Fibroblast of skin of abdomen (primary cell): Measurements from ENCODE around the gene CEP70.
"Not testable (repeated sequence)": the region's sequence is repeated elsewhere in the genome, so short reads cannot be mapped to it uniquely, and the experiment has no call there.

Experiments used
- DNase-seq: peaks from one replicate; pipeline ENCODE4 v3.0.0-alpha.2; 2013

Gene CEP70

DNA sequence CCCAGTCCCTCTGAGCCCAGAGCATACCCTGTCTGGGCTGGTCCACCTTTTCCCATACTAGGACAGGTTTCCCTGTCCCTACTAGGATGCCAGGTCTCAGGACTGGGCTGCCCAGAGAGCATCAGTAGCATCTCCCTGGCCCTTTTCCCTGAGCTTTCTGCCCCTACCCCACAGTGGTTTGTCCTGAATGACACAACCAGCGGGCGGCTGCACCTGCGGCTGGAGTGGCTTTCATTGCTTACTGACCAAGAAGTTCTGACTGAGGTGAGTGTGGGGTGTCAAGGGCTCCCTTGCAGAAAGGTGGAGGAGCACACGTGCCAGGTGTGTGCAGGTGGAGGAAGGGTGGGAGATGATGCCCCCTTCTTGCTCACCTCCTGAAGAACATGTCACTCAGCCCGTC lies 126.1 kb downstream of the CEP70 start:
- DNase-seq = no peak

DNA sequence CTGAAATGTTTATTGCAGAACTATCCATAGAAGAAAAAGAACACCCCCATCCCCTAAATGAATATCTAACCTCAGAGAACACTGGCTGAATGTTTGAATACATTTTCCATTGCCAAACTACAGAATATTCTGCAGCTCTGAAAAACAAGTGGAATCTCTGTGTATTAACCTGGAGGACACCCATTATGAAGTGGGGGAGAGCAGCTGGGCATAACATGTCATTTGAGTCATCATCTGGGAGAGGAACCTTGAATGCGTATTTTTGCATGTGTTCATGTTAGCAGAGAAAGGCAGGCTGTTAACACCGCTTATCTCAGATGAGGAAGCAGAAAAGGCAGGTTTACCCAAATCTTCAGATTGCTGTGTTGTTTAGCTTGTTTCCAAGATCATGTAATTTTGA lies 128.1 kb downstream of the CEP70 start:
- peak; percentile 14 for DNase-seq

DNA sequence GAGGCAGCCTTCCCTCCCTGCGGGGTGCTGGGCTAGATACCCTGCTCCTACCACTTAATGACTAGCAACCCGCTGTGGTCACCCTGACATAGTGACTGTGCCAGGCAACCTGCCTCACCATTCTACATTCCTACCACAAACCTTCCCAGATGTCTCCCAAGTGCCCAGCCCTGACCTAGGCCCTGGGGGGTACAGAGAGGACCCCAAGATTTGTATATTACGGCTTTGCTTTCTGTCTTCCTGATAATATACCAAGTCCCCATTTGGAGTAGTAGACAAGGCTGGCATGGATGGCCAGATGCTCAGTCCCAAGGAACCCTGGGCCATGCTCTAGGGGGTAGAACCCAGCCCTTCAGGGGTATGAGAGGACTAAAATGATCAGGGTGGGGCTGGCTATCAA lies 128.6 kb downstream of the CEP70 start:
- no peak for DNase-seq

DNA sequence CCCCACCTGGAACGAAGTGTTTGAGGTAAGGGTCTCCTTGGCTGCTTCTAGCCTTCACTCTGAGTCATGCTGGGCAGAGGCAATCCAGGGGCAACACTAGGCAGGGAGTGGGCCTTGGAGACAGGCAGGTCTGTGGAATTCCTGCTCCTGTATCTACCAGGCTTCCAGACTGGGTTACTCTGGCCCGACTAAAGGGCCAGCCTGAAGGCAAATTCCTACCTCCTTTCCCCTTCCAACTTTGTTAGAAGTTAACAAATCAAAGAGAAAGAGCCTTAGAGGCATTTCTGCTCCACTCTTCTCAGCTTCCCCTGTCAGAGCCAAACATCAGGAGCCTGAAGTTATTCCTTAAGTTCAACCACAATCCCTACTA lies 129.6 kb downstream of the CEP70 start:
- no peak for DNase-seq

DNA sequence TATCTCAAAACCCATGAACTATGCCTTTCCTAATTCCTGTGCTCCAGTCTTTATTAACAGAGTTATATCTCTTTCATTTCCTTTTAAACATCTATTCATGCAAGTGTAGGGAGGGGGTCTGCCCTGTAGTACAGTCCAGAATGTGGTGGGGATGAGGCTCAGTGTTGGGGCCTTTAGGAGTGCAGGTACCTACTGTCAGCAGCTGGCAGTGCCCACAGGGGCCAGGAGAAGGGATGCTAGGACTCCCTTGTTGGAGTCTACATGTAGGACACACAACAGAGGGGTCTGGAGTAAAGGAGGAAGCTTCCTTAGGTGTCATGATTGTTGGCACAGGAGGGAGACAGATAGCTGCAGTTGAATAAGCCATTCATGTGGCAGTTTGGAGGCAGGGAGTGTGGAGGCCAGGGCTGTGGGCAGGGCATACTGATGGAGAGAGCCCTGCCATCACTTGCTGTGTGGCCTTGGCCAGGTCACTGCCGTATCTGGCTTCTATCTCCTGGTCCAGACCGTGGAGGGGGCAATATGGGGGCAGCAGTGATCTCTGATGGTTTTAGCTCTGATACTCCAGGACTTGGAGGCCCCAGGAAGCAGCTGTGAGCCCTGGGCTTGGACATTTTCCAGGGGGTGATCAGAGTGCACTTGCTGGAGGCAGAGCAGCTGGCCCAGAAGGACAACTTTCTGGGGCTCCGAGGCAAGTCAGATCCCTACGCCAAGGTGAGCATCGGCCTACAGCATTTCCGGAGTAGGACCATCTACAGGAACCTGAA lies 130.2 kb downstream of the CEP70 start:
- DNase-seq = no peak

DNA sequence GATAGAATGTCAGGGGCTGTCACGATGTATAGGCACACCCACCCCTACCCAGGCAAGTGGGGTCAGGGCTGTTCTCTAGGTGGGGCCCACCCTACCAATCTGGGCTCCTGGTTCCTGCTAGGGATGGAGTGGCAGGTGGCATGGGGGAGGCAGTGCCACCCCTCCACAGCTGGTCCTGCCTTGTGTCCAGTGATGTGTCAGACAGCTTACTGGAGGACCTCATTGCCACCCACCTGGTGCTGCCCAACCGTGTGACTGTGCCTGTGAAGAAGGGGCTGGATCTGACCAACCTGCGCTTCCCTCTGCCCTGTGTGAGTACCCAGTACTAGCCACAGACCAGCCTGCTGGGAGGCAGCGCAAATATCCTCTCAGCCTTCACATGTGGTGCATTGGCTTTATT lies 132.2 kb downstream of the CEP70 start:
- no peak for DNase-seq

DNA sequence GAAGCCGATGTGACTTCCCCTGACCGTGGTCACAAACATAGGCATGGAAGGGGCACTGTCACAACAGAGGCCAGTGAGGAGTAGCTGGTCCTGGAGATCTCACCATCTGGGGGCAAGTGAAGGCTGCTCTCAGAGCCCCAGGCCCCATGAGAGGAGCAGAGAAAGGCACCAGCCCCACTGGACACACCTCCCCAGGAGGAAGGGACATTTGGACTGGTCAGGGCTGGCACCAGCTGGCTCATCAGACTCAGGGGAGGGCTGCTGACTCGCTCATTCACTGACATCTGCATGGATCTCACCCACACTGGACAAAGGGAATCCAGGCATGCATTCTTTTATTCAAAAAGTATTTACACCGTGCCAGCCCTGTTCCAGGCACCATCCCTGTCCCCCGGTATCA lies 132.8 kb downstream of the CEP70 start:
- no peak for DNase-seq

DNA sequence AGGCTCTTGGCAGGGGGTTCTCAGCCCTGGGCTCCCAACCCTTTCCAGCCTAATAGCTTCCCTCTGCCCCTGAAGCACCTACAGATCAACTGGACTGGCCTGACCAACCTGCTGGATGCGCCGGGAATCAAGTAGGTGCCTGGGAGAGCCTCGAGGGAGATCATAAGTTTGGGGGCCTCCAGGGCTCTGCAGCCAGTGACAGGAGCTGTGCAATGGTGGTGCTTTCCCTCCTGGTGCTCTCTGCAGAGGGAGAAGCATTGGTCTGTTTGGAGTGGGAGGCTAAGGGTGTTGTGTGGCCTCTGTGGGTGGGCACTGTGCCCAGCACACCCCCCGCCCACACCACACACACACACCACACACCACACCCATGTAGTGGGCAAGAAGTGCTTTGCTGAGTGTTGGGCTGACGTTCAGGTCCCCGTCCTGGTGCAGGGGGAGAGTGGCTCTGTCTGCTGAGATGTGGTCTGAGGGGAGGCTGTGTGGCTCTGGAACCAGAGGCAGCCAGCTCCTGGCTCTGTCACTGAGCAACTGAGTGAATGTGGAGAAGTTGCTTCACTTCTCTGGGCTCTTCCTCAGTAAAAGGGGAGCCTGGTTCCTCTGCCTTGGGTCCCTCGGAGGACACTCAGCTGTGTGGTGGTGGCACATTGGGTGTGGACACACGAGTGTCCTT lies 133.4 kb downstream of the CEP70 start:
- DNase-seq = no peak

DNA sequence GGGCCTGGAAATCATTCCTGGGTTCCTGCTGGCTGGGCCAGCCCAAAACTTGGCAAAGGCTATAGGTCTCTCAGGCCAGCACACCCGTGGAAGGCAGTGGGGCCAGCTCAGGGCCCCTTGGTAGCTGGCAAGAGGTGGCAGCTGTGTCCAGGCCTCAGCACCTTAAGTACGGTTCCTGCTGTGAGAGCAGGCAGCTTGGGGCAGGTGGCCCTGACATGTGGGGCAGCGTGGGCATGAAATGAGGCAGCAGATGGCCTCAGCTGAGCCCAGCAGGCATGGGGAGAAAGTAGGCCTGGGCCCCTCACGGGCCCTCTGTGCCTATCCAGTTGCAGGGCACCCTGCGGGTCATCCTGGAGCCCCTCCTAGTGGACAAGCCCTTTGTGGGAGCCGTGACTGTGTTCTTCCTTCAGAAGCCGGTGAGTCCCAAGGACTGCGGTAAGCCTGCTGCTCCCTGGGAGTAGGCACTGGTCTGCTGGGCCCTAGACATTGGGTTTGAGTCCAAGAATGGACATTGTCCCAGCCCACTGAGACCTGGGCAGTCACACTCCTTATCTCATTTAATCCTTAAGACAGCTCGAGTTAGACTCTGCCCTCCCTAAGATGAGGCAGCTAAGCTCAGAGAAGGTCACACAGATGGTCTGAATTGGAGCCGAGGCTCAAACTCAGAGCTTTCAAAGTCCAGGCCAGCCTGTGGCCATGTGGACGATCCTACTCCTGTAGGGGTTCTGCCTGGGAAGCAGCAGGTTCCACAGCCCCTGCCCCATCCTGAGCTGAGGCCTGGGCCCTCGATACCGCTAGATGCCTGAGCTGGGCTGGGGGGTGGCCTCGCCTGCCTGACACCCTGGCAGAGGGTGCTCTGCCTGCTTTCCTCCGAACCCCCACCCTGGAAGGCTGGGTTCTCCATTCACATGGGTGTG lies 134.2 kb downstream of the CEP70 start:
- no peak for DNase-seq

DNA sequence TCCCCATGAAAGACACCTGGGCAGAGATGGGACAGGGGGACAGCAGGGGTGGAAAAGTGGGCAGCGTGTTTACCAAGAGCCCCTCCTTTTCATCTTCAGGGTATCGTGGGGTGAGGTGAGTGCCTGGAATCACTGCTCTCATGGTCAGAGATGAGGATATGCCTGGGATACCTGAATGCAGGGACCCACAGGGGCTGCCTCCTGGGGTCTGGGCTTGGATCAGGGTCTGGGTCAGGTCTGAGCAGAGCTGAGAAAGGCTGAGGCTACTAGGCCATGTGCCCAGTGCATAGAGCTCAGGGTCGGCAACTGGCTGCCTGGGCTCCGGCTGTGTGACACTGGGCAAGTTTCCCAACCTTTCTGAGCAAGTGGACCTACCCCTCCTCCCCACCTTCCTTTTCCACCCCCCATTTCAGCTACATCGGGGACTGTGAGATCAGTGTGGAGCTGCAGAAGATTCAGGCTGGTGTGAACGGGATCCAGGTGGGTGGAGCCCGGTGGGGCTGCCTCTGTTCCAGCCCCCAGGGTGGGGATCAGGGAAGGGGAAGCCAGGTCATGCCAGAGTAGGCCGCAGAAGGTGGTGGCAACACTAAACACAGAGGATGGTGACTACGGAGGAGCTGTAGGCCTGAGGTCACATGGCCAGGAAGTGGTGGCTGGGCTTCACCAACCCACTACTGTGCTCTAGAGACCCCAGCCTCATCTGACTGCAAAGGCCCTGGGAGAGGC lies 135.1 kb downstream of the CEP70 start:
- DNase-seq = no peak

DNA sequence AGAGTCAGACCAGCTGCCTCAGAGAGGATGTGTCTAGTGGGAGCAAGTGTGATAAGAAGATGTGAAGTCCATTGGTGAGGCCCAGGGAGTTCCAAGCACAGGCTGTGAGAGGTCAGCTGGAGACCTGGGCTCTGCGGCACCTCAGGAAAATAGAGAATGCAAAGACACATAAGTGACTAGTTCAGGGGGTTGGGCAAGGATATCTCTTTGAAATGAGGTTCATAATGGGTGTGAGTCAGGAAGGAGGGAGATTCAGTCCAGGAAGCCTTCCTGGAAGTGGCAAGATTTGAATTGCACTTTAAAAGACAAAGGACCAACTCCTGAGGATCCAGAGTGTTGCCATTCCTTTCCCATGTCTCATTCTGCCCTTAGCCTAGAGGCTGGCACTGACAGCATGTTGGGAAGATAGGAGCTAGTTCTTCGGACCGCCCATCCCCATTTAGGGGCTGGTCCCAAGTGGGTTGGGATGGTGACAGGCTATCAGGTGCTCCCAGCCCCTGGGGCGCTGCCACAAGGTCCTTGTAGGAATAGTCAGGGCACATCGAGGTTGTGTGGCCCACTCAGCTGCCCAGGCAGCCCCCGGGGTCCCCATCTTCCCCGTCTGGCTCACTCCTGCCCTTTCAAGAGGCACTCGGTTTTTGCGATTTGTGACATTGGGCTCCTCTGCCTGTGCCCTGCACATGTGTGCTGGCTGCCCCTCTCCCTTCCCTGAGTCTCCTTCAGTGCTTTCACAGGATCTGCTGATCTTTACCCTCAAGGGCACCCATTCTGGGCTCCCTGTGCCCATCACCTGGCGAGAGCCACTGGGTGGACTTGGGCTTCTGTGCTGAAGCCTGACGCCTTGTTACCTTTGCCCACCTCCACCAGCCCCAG lies 136.0 kb downstream of the CEP70 start:
- no peak for DNase-seq

DNA sequence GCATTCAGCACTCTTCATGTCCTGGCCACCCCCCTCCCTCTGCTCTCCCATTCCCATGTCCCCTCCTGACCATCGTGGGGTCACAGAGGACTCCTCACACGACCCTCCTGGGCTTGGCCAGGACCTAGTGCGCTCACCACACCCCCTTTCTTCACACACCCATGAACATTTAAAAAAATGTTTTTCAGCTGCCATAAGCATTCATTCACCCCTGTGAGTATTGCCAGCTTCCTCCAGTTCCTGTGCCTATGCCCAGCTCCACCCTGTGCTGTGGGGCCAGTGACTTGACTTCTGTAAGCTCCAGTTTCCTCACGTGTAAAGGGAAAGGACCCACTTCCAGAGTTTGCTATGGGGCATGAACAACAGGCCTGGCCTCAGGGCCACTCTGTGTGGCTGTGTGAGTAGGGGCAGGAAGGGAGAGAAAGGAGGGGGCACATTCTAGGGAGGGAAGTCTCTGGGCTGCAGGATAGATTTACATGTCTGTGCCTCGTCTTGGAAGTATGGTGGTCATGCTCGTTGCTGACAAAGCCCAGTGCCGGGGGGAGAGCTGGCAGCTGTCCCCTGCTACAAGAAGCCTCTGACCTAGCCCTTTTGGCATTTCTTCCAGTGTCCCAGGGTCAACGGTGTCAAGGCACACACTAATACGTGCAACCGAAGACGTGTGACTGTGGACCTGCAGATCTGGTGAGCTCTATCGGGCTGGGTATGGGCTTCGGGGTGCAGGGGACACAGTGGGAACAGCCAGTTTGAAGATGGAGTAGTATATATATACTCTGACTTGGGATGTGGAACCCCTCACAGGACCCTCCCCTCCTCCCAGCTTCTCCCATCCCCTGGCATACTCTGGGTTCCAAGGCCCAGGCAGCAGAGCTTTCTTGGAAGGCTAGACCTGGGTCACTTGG lies 136.8 kb downstream of the CEP70 start:
- no peak for DNase-seq

DNA sequence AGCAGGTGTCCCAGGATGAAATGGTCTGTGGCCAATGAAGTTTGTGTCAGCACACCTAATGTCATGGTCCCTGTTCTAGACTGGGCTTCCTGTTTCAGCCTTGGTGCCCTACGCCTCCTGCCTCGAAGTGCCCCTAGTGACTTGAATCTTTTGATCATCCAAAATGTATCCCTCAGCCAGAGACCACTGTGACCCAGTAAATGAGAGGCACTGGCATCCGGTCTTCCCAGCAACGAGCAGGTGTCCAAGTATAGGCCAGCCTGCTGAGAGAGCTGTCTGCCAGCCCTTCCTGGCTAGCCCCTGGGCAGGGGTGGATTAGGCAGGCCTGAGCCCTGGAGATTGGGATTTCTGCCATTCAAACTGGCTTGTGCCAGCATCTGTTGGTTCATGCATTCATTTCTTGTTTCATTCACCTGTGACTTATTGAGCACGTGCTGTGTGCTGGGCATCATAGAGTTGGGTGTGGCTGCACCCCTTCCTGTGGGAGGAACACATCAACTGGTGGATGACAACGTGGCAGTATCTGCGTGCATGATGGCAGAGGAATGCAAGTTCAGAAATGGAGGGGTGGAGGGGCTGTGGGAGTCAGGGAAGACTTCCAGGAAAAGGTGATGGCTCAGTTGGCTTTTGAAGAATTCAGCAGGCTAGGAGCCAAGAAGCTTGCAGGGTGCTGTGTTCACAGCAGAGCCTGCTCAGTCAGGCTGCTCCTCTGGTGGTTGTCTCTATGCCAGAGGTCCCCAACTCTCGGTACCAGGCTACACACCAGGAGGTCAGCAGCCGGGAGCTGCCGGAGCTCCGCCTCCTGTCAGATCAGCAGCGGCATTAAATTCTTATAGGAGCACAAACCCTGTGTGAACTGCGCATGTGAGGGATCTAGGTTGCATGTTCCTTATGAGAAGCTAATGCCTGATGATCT lies 138.0 kb downstream of the CEP70 start:
- DNase-seq = peak; percentile 14

DNA sequence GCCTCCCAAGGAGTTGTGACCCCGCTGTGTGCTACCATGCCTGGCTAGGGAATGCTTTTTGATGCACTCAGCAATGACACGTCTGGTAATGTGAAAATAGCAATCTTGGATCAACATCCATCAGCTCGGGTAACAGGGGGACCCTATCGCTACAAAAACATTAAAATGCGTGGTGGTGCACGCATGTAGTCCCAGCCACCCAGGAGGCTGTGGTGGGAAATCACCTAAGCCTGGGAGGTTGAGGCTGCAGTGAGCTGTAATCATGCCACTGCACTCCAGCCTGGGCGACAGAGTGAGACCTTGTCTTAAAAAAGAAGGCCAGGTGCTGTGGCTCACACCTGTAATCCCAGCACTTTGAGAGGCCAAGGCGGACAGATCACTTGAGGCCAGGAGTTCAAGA lies 140.1 kb downstream of the CEP70 start:
- DNase-seq = not testable (repeated sequence)

DNA sequence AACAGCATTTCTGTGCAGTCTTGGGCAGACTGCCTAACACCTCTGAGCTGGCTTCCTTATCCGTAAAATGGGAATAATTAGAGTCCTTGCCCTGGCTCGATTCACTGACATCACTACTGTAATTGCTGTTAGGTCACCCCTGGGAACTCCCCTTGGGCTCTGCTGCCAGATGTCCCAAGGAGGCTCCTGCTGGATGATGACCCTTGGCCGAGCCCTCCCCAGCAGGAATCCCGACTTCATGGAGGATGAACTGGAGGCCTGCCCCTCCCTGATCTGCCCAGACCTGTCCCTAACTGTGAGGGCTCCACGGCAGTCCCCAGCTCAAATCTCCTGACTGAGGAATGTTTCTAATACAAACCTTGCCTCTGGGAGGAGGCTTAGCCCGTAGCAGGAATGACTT lies 141.6 kb downstream of the CEP70 start:
- DNase-seq = no peak

DNA sequence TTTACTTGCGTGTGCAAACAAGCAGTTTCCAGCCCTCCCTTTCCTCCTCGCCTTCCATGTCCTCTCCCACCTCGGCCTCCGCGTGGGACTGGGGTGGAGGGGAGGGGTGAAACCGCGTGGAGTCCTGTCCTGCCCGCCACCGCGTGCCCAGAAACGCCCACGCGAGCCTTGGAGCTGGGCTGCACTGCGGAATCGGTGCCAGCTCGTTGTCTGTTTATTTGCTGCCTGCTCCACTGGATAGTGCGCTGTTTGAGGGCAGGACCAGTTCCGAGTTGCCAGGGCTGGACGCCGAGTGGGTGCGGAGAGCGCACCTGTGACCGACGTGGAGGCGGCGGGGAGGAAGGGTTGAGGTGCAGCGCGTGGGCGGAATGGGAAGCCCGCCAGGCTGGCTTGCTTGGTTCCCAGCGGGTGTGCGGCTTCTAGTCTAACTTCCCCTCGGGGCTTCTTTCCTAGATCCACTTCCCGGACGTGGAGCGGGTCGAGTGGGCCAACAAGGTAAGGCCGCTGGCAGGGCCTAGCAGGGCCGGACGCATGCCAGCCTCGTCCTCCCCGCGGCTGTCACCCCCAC lies 142.4 kb downstream of the CEP70 start:
- DNase-seq = no peak

DNA sequence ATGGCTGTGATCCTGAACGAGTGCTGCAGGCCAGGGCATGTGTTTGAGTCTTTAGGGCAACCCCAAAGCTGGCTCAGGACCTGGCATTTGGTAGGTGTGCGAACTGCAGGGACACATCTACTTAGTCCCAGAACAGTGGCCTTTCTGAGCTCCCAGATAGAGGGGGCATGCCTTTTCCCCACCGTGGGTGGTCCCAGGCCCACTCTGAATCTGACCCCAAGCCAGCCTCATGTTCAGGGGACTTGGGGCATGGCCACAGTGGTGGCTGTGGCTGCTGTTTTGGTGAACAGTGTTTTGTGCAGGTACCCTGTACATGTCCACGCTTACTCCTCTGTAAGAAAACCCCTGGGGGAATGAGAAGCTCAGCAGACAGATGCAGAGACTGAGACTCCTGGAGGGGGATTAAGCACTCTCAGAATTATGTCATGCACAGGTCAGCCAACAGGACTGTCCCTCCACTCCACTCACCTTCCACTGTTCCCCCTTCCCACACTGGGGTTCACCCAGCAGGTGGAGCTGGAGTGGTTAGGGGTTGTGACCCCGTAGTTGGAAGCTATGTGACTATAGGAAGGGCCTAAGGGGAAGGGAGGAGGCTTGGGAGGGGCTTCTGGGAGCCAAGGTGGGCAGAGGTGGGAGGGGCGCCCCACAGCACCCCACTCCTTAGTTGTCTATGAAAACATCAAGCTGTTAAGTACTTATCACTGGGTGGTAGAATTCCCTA lies 143.2 kb downstream of the CEP70 start:
- DNase-seq = no peak

DNA sequence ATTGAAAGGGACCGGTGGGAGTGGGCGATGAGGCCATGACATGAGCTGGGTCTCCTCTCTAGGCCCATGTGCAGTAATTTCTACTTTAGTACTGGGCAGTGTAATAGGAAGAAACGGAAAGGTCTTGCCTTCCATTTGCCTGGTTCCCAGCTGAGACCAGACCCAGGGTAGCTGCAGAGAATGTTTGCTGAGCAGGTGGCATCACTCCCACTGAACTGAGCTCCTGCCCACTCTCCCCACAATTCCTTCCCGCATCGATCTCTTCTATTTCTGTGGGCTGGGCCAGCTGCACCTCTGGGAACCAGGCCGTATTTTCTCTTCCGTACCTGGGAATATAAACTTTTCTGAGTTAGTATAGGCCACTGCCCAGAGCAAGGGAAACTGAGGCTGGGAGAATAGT lies 143.9 kb downstream of the CEP70 start:
- DNase-seq = no peak
